ENCODE measurements around the gene XPA. TPM values are rescaled to one million over a fixed set of nuclear protein-coding genes. Genes with fewer than 3 reads are reported as not detected.

XPA gene
- total and polyA plus RNA-seq, 2 of the 13 experiments (the other 11 are each of a cell fraction or from before 2014, with no cell fraction given): 2.3 to 15.2 TPM

DNA sequence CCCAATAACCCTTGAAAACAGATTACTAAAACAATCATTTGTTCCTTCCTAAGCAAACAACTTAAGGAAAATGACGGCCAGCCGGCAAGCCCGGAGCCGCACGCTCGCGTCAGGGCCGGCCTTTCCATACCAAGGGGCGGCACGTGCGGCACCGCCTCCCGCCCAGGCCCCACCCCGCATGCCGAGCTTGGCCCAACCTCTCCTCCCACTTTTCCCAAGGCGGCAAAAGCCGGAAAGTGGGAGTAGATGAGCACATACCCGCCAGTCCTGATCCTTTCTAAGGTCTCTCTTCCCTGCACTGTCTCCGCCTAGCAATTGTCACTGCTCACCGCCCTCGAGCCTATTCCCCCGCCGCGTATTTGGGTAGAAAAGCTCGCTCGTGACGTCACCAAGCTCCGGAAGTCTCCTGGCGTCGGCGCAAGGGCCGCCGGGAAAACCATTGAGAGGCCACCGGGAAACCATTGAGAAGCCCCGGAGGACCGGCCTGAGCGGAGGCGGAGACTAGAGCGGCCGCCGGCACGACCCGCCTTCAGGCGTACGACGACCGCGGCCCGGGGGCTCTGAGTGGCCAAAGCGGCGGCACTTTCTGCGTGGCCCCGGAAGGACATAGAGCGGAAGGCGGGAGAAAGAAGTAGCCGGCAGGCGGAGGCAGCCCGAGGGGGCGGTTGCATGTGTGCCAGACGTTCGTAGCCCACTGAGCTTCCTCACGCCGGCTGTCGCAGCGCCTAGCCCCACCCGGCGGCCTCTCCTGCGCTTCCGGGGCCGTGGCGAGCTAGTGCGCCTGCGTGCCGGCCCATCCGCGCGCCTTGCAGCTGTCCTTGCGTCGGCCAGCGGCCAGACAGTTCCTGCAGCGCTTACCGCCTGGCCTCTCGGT lies 63.9 kb downstream of the XPA start, which contains the start of the genes NCBP1 and TSTD2:
Gene NCBP1, plus strand, starts transcription at position 837 of the 874 bp plus-strand sequence. CDS start 61 bp downstream, outside the sequence.
Gene TSTD2, minus strand, starts transcription at position 384 of the 874 bp plus-strand sequence. CDS start 5,806 bp downstream, outside the sequence.
- FAIRE-seq (peak; percentile 82), DNase-seq (ENCODE audit: low spot score) (peak; percentile 95), ATAC-seq (peak; percentile 96)
- Histone ChIP-seq H3K4me1 (ENCODE audit: insufficient read depth, low read length) (peaks cover 51% of the 10 kb centered on the region), H3K9me3 (ENCODE audit: low read length) (no peaks in the 10 kb centered on the region), H3K27me3 (ENCODE audit: control insufficient read depth in 1 of 2, insufficient read depth in 2 of 2, low read length in 2 of 2) (peaks cover 0 to 8% of the 10 kb centered on the region in 2 experiments; a peak in 1 of 5 replicates), H3K27ac (ENCODE audit: extremely low read length, insufficient read depth, low read length) (peak within 1 kb of the TSS; percentile 98), H3K36me3 (replicated peaks in 1 of 2; ENCODE audit: control insufficient read depth in 1 of 2, insufficient read depth in 2 of 2, low read length in 2 of 2) (no peaks in the 10 kb centered on the region), H3K4me3 (replicated peaks in 1 of 3; ENCODE audit: insufficient read depth in 1 of 3, low read depth in 2 of 3, low read length in 3 of 3) (peak within 1 kb of the TSS; percentile 89 to 96 (median 89)), H2AFZ (ENCODE audit: low read length) (peak within 1 kb of the TSS; percentile 54), H3K9ac (ENCODE audit: insufficient read depth, low read depth, low read length) (peak within 1 kb of the TSS; percentile 97), H3K4me2 (ENCODE audit: low read depth, low read length) (peak within 1 kb of the TSS; percentile 93), H4K20me1 (ENCODE audit: insufficient read depth, low read length) (peaks cover 7% of the 10 kb centered on the region), H3K79me2 (ENCODE audit: insufficient read depth, low read length) (peaks cover 77% of the 10 kb centered on the region)
- in situ Hi-C loops (cut with HindIII; ENCODE audit: extremely low pct_ligation_motif_present, low pct_unique_long_range_greater_than_20kb) (no loop called here), intact Hi-C loops (cut with micrococcal nuclease; ENCODE audit: unreplicated experiment) (loop anchor here (10.0 kb wide), 1 partner anchor 352 kb away; the partner anchor contains the start of gene ANP32B)
- BruUV-seq (replicated peaks): no TSS peak
- ChIA-PET CTCF (ENCODE audit: low intra/inter-chr PET ratio, low total read pairs) (no interaction called here), POLR2A (interaction anchor here (0.7 to 2.5 kb wide), 28 partner anchors 10 to 779 kb away, joined by 3 to 20 read pairs (median 4); partner anchors contain the start of genes ANP32B, NANS, TDRD7 and TMOD1)
- WGBS (ENCODE audit: low lambda C conversion rate): 0% methylated on average over 17 of the region's 83 CpGs
- peak; percentile 34; the same call in 1 of the 2 replicates for TF ChIP-seq ZBTB3 (CRISPR knock-in tag; IDR thresholded peaks at IDR 0.05; ENCODE audit: borderline replicate concordance, low read depth)
- TF ChIP-seq, protein P1, sequence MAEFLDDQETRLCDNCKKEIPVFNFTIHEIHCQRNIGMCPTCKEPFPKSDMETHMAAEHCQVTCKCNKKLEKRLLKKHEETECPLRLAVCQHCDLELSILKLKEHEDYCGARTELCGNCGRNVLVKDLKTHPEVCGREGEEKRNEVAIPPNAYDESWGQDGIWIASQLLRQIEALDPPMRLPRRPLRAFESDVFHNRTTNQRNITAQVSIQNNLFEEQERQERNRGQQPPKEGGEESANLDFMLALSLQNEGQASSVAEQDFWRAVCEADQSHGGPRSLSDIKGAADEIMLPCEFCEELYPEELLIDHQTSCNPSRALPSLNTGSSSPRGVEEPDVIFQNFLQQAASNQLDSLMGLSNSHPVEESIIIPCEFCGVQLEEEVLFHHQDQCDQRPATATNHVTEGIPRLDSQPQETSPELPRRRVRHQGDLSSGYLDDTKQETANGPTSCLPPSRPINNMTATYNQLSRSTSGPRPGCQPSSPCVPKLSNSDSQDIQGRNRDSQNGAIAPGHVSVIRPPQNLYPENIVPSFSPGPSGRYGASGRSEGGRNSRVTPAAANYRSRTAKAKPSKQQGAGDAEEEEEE (CRISPR knock-in tag; IDR thresholded peaks at IDR 0.05; ENCODE audit: borderline replicate concordance): peak; percentile 57; the same call in 1 of the 2 replicates
- TF ChIP-seq, protein P2, sequence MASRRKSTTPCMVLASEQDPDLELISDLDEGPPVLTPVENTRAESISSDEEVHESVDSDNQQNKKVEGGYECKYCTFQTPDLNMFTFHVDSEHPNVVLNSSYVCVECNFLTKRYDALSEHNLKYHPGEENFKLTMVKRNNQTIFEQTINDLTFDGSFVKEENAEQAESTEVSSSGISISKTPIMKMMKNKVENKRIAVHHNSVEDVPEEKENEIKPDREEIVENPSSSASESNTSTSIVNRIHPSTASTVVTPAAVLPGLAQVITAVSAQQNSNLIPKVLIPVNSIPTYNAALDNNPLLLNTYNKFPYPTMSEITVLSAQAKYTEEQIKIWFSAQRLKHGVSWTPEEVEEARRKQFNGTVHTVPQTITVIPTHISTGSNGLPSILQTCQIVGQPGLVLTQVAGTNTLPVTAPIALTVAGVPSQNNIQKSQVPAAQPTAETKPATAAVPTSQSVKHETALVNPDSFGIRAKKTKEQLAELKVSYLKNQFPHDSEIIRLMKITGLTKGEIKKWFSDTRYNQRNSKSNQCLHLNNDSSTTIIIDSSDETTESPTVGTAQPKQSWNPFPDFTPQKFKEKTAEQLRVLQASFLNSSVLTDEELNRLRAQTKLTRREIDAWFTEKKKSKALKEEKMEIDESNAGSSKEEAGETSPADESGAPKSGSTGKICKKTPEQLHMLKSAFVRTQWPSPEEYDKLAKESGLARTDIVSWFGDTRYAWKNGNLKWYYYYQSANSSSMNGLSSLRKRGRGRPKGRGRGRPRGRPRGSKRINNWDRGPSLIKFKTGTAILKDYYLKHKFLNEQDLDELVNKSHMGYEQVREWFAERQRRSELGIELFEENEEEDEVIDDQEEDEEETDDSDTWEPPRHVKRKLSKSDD (CRISPR knock-in tag; IDR thresholded peaks at IDR 0.05; ENCODE audit: low read depth): peak; percentile 67
- peak; percentile 94 for TF ChIP-seq SPEN (CRISPR knock-in tag; IDR thresholded peaks at IDR 0.05; ENCODE audit: low read depth)
- no peak for TF ChIP-seq PLRG1 (conservative IDR thresholded peaks at IDR 0.05)
- no peak for TF ChIP-seq NFATC3 (CRISPR knock-in tag; IDR thresholded peaks at IDR 0.05)
- TF ChIP-seq SP5 (CRISPR knock-in tag; IDR thresholded peaks at IDR 0.05; ENCODE audit: borderline replicate concordance, low read depth): 0 out of 2 replicates have a peak, but pooled peaks have one; percentile 34
- TF ChIP-seq ZNF180 (CRISPR knock-in tag; IDR thresholded peaks at IDR 0.05; ENCODE audit: borderline replicate concordance, low read depth): no peak
- TF ChIP-seq MTF1 (CRISPR knock-in tag; IDR thresholded peaks at IDR 0.05): 0 out of 2 replicates have a peak, but pooled peaks have one; percentile 13
- TF ChIP-seq ZNF430 (CRISPR knock-in tag; IDR thresholded peaks at IDR 0.05): peak; percentile 18; the same call in 1 of the 2 replicates
- TF ChIP-seq, protein P3, sequence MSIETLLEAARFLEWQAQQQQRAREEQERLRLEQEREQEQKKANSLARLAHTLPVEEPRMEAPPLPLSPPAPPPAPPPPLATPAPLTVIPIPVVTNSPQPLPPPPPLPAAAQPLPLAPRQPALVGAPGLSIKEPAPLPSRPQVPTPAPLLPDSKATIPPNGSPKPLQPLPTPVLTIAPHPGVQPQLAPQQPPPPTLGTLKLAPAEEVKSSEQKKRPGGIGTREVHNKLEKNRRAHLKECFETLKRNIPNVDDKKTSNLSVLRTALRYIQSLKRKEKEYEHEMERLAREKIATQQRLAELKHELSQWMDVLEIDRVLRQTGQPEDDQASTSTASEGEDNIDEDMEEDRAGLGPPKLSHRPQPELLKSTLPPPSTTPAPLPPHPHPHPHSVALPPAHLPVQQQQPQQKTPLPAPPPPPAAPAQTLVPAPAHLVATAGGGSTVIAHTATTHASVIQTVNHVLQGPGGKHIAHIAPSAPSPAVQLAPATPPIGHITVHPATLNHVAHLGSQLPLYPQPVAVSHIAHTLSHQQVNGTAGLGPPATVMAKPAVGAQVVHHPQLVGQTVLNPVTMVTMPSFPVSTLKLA (IDR thresholded peaks at IDR 0.05): peak; percentile 53
- TF ChIP-seq PAWR (CRISPR knock-in tag; IDR thresholded peaks at IDR 0.05; ENCODE audit: borderline replicate concordance): no peak
- peak; percentile 99 for TF ChIP-seq NR2C2 (CRISPR knock-in tag; IDR thresholded peaks at IDR 0.05; ENCODE audit: borderline replicate concordance)
- TF ChIP-seq MED1 (CRISPR knock-in tag; IDR thresholded peaks at IDR 0.05): peak; percentile 59; the same call in 1 of the 2 replicates
- TF ChIP-seq ZNF256 (CRISPR knock-in tag; conservative IDR thresholded peaks at IDR 0.05): no peak
- TF ChIP-seq ZNF468 (CRISPR knock-in tag; IDR thresholded peaks at IDR 0.05): no peak
- TF ChIP-seq ARID2 (CRISPR knock-in tag; IDR thresholded peaks at IDR 0.05; ENCODE audit: borderline replicate concordance): peak; percentile 84; the same call in 1 of the 2 replicates

Data from HepG2 (cell line).